Activated CD8-positive, alpha-beta memory T cell treated with anti-CD3 and anti-CD28 coated beads for 4 hours (primary cell): ENCODE data around the gene RPN1.
"Not testable (repeated sequence)": the region's sequence is repeated elsewhere in the genome, so short reads cannot be mapped to it uniquely, and the experiment has no call there.

Experiments used
- DNase-seq, 2 donors: peaks; one replicate each; pipeline ENCODE4 v3.0.0-alpha.2; 2020; ENCODE audit warnings: low read depth in 2 of 2

RPN1 gene

GRCh38 chr3:128609294-128609693 is 41.3 kb downstream of the RPN1 start:
- DNase-seq = no peak

- no peak for DNase-seq
Measured at GRCh38 chr3:128607710-128608048, 42.9 kb downstream of the RPN1 start.

DNA sequence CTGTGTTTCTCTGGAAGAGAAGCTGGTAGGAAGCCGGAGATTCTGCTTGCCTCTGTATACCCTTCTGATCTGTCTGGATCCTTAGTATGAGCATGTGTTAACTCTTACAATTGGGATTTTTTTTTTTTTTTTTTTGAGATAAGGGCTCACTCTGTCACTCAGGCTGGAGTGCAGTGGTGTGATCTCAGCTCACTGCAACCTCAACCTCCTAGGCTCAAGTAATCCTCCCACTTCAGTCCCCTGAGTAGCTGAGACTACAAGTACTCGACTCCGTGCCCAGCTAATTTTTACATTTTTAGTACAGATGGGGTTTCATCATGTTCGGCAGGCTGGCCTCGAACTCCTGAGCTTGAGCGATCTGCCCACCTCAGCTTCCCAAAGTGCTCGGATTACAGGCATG is 44.5 kb downstream of the RPN1 start:
- DNase-seq = no peak

GRCh38 chr3:128605091-128606046 is 45.2 kb downstream of the RPN1 start:
- no peak for DNase-seq

DNA sequence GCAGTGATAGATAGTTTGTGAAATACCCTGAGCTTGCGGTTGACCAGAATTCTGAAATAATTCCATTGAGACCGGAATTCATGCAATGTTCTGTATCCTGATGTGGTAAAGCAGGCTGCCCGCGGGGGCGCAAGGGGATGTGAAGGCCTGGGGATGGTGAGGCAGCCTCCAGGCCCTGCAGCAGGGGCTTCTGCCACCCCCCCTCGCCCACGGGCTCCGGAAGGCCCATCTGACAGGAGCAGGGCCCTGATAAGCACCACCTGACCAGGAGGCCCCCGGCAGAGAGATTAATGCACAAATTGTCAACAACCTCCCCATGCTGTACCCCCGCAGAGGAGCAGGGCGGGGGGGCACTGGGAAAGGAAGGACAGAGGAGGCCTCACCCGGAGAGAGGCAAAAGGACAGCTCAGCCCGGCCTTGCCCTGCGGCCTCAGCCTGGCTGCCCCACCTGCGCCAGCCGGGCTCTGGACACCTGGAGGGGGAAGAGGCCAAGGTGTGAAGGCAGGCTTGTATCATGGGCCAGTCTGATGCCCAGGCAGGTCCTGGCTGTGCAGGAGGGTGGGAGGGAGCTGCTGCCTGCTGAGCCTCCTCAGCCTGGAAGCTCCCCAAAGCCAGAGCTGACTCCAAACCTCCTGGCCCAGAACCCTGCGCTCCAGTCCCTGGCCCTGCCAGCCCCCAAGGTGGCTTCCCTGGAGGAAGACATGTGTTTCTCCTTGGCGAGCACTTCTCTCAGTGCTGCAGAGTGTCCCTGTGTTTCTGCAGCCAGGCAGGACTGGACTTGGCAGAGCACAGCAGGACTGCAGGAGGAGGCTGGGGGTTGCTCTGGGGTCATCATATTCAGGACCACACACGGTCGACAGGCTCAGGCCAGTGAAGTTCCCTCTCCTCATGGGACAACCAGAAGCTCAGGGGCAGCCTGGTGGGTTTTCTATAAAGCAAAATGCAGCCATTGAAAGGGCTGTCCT is 46.5 kb downstream of the RPN1 start:
- DNase-seq = no peak

- no peak for DNase-seq
Measured at GRCh38 chr3:128603313-128603712, 47.3 kb downstream of the RPN1 start.

GRCh38 chr3:128598884-128599664 is 51.5 kb downstream of the RPN1 start:
- DNase-seq = no peak

DNA sequence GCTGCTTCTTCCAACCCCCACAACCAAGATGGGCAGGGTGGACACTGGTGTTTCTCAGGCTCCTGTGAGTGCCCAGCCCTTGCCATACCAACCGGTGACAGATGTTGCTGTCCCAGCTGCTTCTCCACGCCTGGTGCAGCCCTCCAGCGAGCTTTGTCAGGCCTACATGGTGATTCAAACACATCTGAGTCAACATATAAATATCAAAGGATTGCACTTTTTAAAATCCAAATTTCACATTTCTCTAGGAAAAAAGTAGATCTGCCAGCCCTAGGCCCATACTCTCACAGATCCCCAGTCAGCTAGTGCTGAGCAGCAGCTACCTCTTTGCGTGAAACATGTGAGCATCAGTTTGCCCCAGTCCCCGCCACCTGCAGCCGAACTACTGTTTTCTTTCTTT is 52.7 kb downstream of the RPN1 start:
- DNase-seq = no peak

DNA sequence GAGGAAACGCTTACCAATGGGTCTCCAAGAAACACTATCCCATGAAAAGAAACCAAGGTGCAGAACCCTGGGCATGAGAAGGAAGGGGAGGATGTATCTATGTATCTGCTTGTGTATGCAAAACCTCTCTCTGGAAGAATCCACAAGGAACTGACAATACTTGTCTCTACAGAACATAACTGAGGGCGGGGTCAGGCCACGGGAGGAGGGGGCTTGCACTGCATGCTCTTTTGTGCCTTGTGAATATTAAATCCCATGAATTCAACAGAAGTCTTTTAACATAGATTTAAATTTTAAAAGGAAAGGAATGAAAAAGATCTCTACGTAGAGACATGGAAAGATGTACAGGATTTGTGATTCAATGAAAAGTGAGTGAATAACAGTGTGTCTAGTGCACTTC is 57.8 kb downstream of the RPN1 start:
- DNase-seq = no peak

DNA sequence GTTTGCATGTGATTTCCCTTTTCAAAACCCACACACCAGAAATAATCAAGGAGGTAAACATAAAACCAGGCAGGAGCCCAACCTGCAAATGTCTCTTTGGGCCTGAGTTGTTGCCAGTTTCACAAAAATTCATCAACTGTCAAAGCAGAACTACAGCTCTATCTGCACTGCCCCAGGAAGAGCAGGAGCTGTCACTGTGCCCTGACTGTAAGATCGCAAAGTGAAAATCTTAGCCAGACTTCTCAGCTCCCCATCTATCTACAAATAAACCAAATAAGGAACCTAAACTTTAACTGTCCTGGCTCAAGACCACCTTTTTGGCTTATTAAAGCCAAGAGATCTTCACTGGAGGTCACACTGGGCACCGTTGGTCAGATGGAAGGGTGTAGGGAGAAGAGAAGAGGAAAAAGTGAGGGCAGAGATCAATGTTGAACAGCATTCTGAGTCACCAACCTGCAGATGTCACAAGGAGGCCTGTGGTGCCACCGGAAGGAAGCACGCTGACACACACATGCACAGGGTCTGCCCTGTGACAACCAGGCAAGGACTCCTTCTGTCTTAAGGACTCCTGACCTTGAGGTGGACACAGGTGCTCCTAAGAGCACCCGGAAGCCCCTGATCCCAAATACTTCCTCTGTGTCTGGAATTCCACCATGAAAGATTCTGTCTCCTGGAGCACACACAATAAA is 58.7 kb downstream of the RPN1 start:
- no peak for DNase-seq

GRCh38 chr3:128590948-128591347 is 59.7 kb downstream of the RPN1 start:
- no peak for DNase-seq

DNA sequence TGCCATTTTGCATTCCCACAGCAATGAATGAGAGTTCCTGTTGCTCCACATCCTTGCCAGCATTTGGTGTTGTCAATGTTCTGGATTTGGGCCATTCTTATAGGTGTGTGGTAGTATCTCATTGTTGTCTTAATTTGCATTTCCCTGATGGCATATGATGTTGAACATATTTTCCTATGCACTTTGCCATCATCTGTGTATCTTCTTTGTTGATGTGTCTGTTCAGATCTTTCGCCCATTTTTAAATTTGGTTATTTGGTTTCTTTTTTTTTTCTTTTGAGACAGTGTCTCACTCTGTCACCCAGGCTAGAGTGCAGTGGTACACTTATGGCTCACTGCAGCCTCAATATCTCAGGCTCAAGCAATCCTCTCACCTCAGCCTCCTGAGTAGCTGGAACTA is 60.6 kb downstream of the RPN1 start:
- not testable (repeated sequence) for DNase-seq

GRCh38 chr3:128588147-128588546 is 62.5 kb downstream of the RPN1 start:
- no peak for DNase-seq

- DNase-seq = no peak
Measured at GRCh38 chr3:128587391-128587790, 63.2 kb downstream of the RPN1 start.

DNA sequence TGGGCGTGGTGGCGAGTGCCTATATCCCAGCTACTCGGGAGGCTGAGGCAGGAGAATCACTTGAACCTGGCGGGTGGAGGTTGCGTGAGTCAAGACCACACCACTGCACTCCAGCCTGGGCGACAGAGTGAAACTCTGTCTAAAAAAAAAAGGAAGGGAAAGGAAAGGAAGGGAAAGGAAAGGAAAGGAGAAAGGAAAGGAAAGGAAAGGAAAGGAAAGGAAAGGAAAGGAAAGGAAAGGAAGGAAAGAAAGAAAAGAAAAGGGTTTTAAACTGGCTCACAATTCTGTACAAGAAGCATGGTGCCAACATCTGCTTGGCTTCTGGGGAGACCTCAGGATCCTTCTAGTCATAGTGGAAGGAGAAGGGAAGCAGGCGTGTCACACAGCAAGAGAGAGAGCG is 63.7 kb downstream of the RPN1 start:
- DNase-seq = not testable (repeated sequence)

DNA sequence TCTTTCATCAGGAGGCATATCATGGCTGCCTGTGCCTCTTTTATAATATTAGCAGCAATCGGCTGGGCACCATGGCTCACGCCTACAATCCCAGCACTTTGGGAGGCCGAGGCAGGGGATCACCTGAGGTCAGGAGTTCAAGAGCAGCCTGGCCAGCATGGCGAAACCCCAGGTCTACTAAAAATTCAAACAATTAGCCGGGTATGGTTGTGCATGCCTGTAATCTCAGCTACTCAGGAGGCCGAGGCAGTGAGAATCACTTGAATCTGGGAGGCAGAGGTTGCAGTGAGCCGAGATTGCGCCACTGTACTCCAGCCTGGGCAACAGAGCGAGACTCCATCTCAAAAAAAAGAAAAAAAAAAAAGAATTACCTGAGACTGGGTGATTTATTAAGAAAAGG is 64.2 kb downstream of the RPN1 start:
- DNase-seq = not testable (repeated sequence)

- DNase-seq = no peak
Measured at GRCh38 chr3:128585974-128586373, 64.6 kb downstream of the RPN1 start.

- no peak for DNase-seq
Measured at GRCh38 chr3:128585189-128585588, 65.4 kb downstream of the RPN1 start.

DNA sequence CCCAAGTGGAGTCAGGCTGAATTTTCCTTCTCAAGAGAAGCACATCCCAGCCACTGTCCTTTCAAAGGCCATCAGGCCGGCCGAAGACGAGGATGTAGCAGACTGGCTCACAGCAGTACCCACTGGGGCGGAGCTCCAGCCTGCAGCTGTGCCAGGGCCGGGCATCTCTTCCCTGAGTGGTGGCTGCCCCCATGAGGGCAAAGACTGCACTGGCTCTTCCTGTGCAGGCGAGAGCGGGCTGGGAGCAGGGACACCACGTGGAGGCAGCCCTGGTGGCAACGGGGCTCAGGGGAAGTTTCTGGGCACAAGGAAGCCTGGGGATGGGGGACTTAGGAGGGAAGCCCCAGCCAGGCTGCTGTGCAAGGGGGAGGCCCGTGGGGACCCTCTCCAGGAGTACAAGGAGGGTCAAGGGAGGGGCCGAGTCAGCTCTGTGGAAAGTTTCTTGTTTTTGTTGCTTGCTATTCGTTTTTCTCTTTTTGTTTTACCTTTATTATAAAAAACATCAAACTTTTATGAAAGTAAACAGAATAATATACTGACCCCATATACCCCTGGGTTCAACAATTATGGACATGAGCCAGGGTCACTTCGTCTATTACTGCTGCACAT is 66.1 kb downstream of the RPN1 start:
- DNase-seq = no peak

DNA sequence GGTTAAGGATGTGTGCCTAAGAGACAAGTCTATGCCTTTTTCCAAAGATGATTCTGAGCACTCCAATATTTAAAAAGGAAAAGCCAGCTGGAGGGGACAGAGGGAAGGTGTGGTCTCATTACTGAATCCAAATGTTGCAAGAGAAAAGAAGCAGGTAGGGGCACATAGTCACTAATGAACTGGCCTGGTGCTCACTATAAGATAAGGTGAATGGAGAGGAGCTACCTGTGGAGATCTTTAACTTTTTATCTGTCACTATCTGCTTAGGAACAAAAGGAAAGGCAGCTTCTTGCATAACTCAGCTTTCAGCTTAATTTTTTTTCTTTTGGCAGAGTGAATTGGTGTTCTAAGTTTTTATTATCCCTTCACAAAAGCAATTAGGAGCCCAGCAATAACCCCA is 69.1 kb downstream of the RPN1 start:
- DNase-seq = no peak

GRCh38 chr3:128579927-128580326 is 70.7 kb downstream of the RPN1 start:
- DNase-seq = no peak
